ENCODE results near the gene RBM20.

The RBM20 gene

DNA sequence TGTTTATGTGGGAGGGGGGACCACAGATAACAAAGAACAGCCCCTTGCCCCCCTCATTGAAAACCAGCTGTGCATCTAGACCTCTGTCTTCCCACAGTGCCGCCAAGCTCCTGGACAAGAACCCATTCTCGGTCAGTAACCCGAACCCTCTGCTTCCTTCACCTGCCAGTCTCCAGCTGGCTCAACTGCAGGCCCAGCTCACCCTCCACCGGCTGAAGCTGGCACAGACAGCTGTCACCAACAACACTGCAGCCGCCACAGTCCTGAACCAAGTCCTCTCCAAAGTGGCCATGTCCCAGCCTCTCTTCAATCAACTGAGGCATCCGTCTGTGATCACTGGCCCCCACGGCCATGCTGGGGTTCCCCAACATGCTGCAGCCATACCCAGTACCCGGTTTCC, 136.6 kb downstream of the RBM20 start:
- no peaks in the 10 kb centered on the region for H3K36me3 ChIP-seq
- H3K4me1 ChIP-seq (ENCODE audit: control insufficient read depth in 1 of 2, insufficient read depth in 1 of 2, low read depth in 1 of 2, low read length in 1 of 2): peaks cover 0 to 6% of the 10 kb centered on the region in 2 experiments
- H3K27me3 ChIP-seq: no peaks in the 10 kb centered on the region
- no peaks in the 10 kb centered on the region for H3K9me3 ChIP-seq
- no peak overlapping the region for H3K27ac ChIP-seq
- no peak overlapping the region for H3K4me3 ChIP-seq (ENCODE audit: low read depth in 1 of 2, low read length in 1 of 2)
- TF ChIP-seq, protein P1, sequence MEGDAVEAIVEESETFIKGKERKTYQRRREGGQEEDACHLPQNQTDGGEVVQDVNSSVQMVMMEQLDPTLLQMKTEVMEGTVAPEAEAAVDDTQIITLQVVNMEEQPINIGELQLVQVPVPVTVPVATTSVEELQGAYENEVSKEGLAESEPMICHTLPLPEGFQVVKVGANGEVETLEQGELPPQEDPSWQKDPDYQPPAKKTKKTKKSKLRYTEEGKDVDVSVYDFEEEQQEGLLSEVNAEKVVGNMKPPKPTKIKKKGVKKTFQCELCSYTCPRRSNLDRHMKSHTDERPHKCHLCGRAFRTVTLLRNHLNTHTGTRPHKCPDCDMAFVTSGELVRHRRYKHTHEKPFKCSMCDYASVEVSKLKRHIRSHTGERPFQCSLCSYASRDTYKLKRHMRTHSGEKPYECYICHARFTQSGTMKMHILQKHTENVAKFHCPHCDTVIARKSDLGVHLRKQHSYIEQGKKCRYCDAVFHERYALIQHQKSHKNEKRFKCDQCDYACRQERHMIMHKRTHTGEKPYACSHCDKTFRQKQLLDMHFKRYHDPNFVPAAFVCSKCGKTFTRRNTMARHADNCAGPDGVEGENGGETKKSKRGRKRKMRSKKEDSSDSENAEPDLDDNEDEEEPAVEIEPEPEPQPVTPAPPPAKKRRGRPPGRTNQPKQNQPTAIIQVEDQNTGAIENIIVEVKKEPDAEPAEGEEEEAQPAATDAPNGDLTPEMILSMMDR (IDR thresholded peaks at IDR 0.05): no peak

DNA sequence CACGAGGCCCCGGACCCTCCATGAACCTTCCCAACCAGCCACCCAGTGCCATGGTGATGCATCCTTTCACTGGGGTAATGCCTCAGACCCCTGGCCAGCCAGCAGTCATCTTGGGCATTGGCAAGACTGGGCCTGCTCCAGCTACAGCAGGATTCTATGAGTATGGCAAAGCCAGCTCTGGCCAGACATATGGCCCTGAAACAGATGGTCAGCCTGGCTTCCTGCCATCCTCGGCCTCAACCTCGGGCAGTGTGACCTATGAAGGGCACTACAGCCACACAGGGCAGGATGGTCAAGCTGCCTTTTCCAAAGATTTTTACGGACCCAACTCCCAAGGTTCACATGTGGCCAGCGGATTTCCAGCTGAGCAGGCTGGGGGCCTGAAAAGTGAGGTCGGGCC, 137.0 kb downstream of the RBM20 start:
- no peaks in the 10 kb centered on the region for H3K36me3 ChIP-seq
- H3K4me1 ChIP-seq (ENCODE audit: control insufficient read depth in 1 of 2, insufficient read depth in 1 of 2, low read depth in 1 of 2, low read length in 1 of 2): peaks cover 0 to 6% of the 10 kb centered on the region in 2 experiments
- no peak overlapping the region for H3K4me3 ChIP-seq (ENCODE audit: low read depth in 1 of 2, low read length in 1 of 2)
- no peak overlapping the region for H3K27ac ChIP-seq
- H3K27me3 ChIP-seq: no peaks in the 10 kb centered on the region
- TF ChIP-seq, protein P1 (IDR thresholded peaks at IDR 0.05): no peak
- no peaks in the 10 kb centered on the region for H3K9me3 ChIP-seq

DNA sequence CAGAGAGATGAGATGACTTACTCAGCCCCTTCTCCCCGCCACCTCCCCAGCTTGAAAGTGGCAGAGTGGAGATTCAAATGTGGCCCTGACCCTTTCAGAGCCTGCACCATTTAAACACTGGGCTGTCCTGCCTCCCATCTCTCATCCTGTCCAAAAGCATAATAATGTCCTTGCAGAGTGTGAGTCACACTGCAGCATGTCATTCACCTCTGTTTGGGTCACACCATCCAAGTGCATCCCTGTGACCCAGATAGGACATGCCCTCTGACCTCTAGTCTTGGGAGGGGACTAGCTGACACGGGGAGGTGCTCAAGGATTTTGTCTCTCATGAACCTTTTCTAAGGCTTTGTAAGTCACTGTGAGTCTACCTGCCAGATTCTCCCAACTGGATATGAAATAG, 138.5 kb downstream of the RBM20 start:
- no peaks in the 10 kb centered on the region for H3K36me3 ChIP-seq
- peaks cover 0 to 6% of the 10 kb centered on the region in 2 experiments for H3K4me1 ChIP-seq (ENCODE audit: control insufficient read depth in 1 of 2, insufficient read depth in 1 of 2, low read depth in 1 of 2, low read length in 1 of 2)
- H3K27ac ChIP-seq: no peak overlapping the region
- no peaks in the 10 kb centered on the region for H3K27me3 ChIP-seq
- TF ChIP-seq, protein P1 (IDR thresholded peaks at IDR 0.05): no peak
- H3K4me3 ChIP-seq (ENCODE audit: low read depth in 1 of 2, low read length in 1 of 2): no peak overlapping the region
- H3K9me3 ChIP-seq: no peaks in the 10 kb centered on the region

DNA sequence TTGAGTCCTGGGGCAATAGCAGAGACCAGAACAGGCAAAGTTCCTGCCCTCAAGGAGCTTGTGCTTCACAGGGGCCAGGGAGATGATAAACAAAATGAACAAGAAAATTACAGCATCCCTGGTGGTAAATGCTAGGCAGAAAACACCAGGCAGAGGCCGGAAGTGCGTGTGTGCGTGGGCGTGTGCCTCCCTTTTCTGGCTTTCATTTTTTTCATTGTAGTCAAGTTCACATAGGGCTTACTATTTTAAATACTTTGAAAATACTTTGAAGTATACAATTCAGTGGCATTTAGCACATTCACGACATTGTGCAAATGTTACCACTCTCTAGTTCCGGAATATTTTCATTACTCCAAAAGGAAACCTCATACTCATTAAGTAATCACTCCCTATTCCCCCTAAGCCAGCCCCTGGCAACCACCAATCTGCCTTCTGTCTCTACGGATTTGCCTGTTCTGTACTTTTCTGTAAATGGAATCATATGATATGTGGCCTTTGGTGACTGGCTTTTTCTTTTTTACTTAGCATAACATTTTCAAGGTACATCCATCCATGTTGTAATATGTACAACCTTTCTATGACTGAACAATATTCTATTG, 139.5 kb downstream of the RBM20 start:
- Histone ChIP-seq H3K9me3 (no peaks in the 10 kb centered on the region), H3K4me1 (ENCODE audit: control insufficient read depth in 1 of 2, insufficient read depth in 1 of 2, low read depth in 1 of 2, low read length in 1 of 2) (peaks cover 0 to 6% of the 10 kb centered on the region in 2 experiments), H3K36me3 (no peaks in the 10 kb centered on the region), H3K4me3 (ENCODE audit: low read depth in 1 of 2, low read length in 1 of 2) (no peak overlapping the region), H3K27me3 (no peaks in the 10 kb centered on the region), H3K27ac (no peak overlapping the region)
- TF ChIP-seq, protein P1 (IDR thresholded peaks at IDR 0.05): no peak

DNA sequence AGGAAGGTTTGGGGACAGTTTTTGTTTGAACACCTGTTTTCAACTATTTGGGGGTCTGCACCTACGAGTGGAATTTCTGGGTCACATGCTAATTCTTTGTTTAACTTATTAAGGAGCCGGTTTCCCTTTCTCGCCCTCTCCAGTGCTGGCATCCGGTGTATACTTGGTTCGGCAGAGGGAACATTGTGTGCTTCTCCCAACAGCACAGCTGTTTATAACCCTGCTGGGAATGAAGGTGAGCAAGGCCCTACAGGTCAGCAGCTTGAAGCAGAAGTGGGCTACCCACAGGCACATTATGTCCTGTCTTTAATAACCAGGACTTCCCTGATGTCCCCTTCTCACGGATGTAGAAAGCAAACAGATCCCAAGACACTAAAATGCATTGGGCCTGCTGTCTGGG, 140.1 kb downstream of the RBM20 start:
- Histone ChIP-seq H3K27ac (no peak overlapping the region), H3K9me3 (no peaks in the 10 kb centered on the region), H3K4me3 (ENCODE audit: low read depth in 1 of 2, low read length in 1 of 2) (no peak overlapping the region), H3K27me3 (no peaks in the 10 kb centered on the region), H3K4me1 (ENCODE audit: control insufficient read depth in 1 of 2, insufficient read depth in 1 of 2, low read depth in 1 of 2, low read length in 1 of 2) (peaks cover 0 to 6% of the 10 kb centered on the region in 2 experiments), H3K36me3 (no peaks in the 10 kb centered on the region)
- TF ChIP-seq, protein P1 (IDR thresholded peaks at IDR 0.05): no peak
